GM12878 (cell line): Measurements from ENCODE around the gene PTPRC.

Source experiments
- CTCF ChIP-seq, 3 experiments: IDR thresholded peaks in 2 of 3; conservative IDR thresholded peaks in 1 of 3; 2 replicates each; pipeline ENCODE4 v1.5.1; 2011; ENCODE audit warnings: low read depth in 3 of 3, low read length in 3 of 3, mild to moderate bottlenecking in 3 of 3, control low read depth in 2 of 3, moderate library complexity in 2 of 3, inconsistent platforms in 1 of 3, mixed read lengths in 1 of 3; ENCODE audit not compliant: control insufficient read depth in 2 of 3, insufficient read depth in 1 of 3; ENCODE audit errors: extremely low read depth in 1 of 3
- EP300 ChIP-seq, 2 experiments: fragments of 150-350 bp in 1 of 2; IDR thresholded peaks; 2 replicates each; pipeline ENCODE4 v1.6.1; 2011 to 2012; ENCODE audit warnings: low read depth in 2 of 2, low read length in 2 of 2, borderline replicate concordance in 1 of 2, improper control_type of control experiment in 1 of 2, inconsistent platforms in 1 of 2; ENCODE audit not compliant: control insufficient read depth in 1 of 2
- MYC ChIP-seq: IDR thresholded peaks from 2 replicates; pipeline ENCODE4 v1.6.1; 2011; ENCODE audit warnings: mild to moderate bottlenecking, low read length, moderate library complexity, inconsistent platforms; ENCODE audit not compliant: insufficient read depth, insufficient replicate concordance, insufficient read length, severe bottlenecking

GRCh38 chr1:198751741-198752140, 112.9 kb downstream of the PTPRC start:
- no peak for TF ChIP-seq MYC
- TF ChIP-seq EP300 (IDR thresholded peaks at IDR 0.05; ENCODE audit: borderline replicate concordance in 1 of 2, control insufficient read depth in 1 of 2, low read depth in 2 of 2, low read length in 2 of 2): no peak
- TF ChIP-seq CTCF (IDR thresholded peaks at IDR 0.05 in 2 of 3, conservative IDR thresholded peaks at IDR 0.05 in 1 of 3; ENCODE audit: control insufficient read depth in 2 of 3, extremely low read depth in 1 of 3, insufficient read depth in 1 of 3, low read depth in 3 of 3, low read length in 3 of 3): no peak
